ENCODE measurements around the gene ROBO1.

GRCh38 chr3:79361748-79362378 is 405.9 kb downstream of the ROBO1 start:
- TF ChIP-seq EZH2 (IDR thresholded peaks at IDR 0.05), result no peak
- no peak for TF ChIP-seq POLR2AphosphoS5 (IDR thresholded peaks at IDR 0.05; ENCODE audit: borderline replicate concordance, low read depth, low read length)

All from SK-N-MC (cell line).